ENCODE results near the gene SOBP. TPM values are rescaled to one million over a fixed set of nuclear protein-coding genes. Genes with fewer than 3 reads are reported as not detected.

The SOBP gene
- total RNA-seq, 2 experiments from 2014 or later = 0.05 to 0.17 TPM

- H3K9me3 Mint-ChIP-seq = no peaks in the 10 kb centered on the region
- H3K36me3 Mint-ChIP-seq (ENCODE audit: low read depth) = no peaks in the 10 kb centered on the region
- ChIA-PET CTCF (no interaction called here), POLR2A (no interaction called here)
- H3K4me3 Mint-ChIP-seq = no peak overlapping the region
- Histone ChIP-seq H3K27ac (ENCODE audit: low read depth in 1 of 2, low read length in 2 of 2) (no peak overlapping the region), H3K27me3 (ENCODE audit: control insufficient read depth in 1 of 2, insufficient read depth in 2 of 2, low read length in 2 of 2) (no peaks in the 10 kb centered on the region), H3K9me3 (ENCODE audit: control insufficient read depth in 1 of 2, insufficient read depth in 1 of 2, low read length in 2 of 2) (no peaks in the 10 kb centered on the region), H3K36me3 (ENCODE audit: insufficient read depth, low read length) (no peaks in the 10 kb centered on the region), H3K4me3 (ENCODE audit: low read length) (no peak overlapping the region), H3K4me1 (ENCODE audit: insufficient read depth, low read length) (peaks cover 13% of the 10 kb centered on the region)
- intact Hi-C loops (cut with DNase I, micrococcal nuclease) = no loop called here
- no peak for ATAC-seq (ENCODE audit: poor library complexity)
- peaks cover 18% of the 10 kb centered on the region for H3K4me1 Mint-ChIP-seq (ENCODE audit: low read depth)
- H3K27me3 Mint-ChIP-seq = no peaks in the 10 kb centered on the region
- no peak for TF ChIP-seq CTCF (IDR thresholded peaks at IDR 0.05)
- no peak overlapping the region for H3K27ac Mint-ChIP-seq
- no peak for DNase-seq
Observed at GRCh38 chr6:107662333-107662732, 172.4 kb downstream of the SOBP start.

- Mint-ChIP-seq H3K27ac (no peak overlapping the region), H3K9me3 (no peaks in the 10 kb centered on the region), H3K27me3 (no peaks in the 10 kb centered on the region), H3K4me3 (no peak overlapping the region), H3K4me1 (ENCODE audit: low read depth) (peaks cover 9% of the 10 kb centered on the region), H3K36me3 (ENCODE audit: low read depth) (no peaks in the 10 kb centered on the region)
- intact Hi-C loops (cut with DNase I, micrococcal nuclease) = no loop called here
- Histone ChIP-seq H3K4me3 (ENCODE audit: low read length) (no peak overlapping the region), H3K36me3 (ENCODE audit: insufficient read depth, low read length) (no peaks in the 10 kb centered on the region), H3K27me3 (ENCODE audit: control insufficient read depth in 1 of 2, insufficient read depth in 2 of 2, low read length in 2 of 2) (no peaks in the 10 kb centered on the region), H3K9me3 (ENCODE audit: control insufficient read depth in 1 of 2, insufficient read depth in 1 of 2, low read length in 2 of 2) (no peaks in the 10 kb centered on the region), H3K27ac (ENCODE audit: low read depth in 1 of 2, low read length in 2 of 2) (no peak overlapping the region), H3K4me1 (ENCODE audit: insufficient read depth, low read length) (peaks cover 4% of the 10 kb centered on the region)
- no peak for ATAC-seq (ENCODE audit: poor library complexity)
- ChIA-PET CTCF (no interaction called here), POLR2A (no interaction called here)
- TF ChIP-seq CTCF (IDR thresholded peaks at IDR 0.05) = no peak
- DNase-seq = no peak
Observed at GRCh38 chr6:107663308-107663707, 173.4 kb downstream of the SOBP start.

- POLR2A ChIA-PET = no interaction called here
Observed at GRCh38 chr6:107665382-107665781, 175.5 kb downstream of the SOBP start.

More at GRCh38 chr6:107665382-107665781, 175.5 kb downstream of the SOBP start:
- H3K27me3 Mint-ChIP-seq = no peaks in the 10 kb centered on the region
- Histone ChIP-seq H3K9me3 (ENCODE audit: control insufficient read depth in 1 of 2, insufficient read depth in 1 of 2, low read length in 2 of 2) (no peaks in the 10 kb centered on the region), H3K27me3 (ENCODE audit: control insufficient read depth in 1 of 2, insufficient read depth in 2 of 2, low read length in 2 of 2) (no peaks in the 10 kb centered on the region), H3K4me1 (ENCODE audit: insufficient read depth, low read length) (peaks cover 8% of the 10 kb centered on the region), H3K27ac (ENCODE audit: low read depth in 1 of 2, low read length in 2 of 2) (no peak overlapping the region), H3K4me3 (ENCODE audit: low read length) (no peak overlapping the region), H3K36me3 (ENCODE audit: insufficient read depth, low read length) (no peaks in the 10 kb centered on the region)
- no peak for TF ChIP-seq CTCF (IDR thresholded peaks at IDR 0.05)
- H3K4me3 Mint-ChIP-seq = no peak overlapping the region
- H3K27ac Mint-ChIP-seq = no peak overlapping the region
- DNase-seq (no peak), ATAC-seq (ENCODE audit: poor library complexity) (no peak)
- no peaks in the 10 kb centered on the region for H3K36me3 Mint-ChIP-seq (ENCODE audit: low read depth)
- CTCF ChIA-PET = no interaction called here
- H3K4me1 Mint-ChIP-seq (ENCODE audit: low read depth) = peaks cover 9% of the 10 kb centered on the region
- intact Hi-C loops (cut with DNase I, micrococcal nuclease) = no loop called here
- H3K9me3 Mint-ChIP-seq = no peaks in the 10 kb centered on the region
